ENCODE measurements around the gene GRM7.

DNA sequence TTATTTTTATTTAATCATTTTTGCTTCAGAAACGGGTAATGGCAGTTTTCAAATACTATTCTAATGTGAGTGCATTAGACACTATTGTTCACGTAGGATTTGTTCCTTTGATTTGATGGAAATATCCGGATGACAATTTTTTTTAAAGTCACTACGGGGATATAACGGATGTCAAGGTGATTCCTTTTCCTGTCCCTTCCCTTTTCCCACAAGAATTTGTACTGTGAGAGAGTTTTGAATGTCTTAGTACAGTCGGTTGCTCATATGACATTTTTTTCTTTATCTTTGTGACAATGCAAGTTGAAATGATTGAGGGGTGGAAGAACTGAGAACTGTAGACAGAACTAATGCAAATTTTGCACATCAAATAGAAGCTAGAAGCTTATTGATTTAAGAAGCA lies 209.5 kb downstream of the GRM7 start:
- TF ChIP-seq, protein P1, sequence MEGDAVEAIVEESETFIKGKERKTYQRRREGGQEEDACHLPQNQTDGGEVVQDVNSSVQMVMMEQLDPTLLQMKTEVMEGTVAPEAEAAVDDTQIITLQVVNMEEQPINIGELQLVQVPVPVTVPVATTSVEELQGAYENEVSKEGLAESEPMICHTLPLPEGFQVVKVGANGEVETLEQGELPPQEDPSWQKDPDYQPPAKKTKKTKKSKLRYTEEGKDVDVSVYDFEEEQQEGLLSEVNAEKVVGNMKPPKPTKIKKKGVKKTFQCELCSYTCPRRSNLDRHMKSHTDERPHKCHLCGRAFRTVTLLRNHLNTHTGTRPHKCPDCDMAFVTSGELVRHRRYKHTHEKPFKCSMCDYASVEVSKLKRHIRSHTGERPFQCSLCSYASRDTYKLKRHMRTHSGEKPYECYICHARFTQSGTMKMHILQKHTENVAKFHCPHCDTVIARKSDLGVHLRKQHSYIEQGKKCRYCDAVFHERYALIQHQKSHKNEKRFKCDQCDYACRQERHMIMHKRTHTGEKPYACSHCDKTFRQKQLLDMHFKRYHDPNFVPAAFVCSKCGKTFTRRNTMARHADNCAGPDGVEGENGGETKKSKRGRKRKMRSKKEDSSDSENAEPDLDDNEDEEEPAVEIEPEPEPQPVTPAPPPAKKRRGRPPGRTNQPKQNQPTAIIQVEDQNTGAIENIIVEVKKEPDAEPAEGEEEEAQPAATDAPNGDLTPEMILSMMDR (IDR thresholded peaks at IDR 0.05; ENCODE audit: low read depth, low read length, poor library complexity, severe bottlenecking), result no peak
- no peak for TF ChIP-seq EZH2phosphoT487 (IDR thresholded peaks at IDR 0.05; ENCODE audit: borderline replicate concordance, low read length)

All from DOHH2 (cell line).